WTC11 (cell line): ENCODE data around the gene CHTF18.

ENCODE experiments used
- CREM ChIP-seq: sonication (generic); formaldehyde crosslinking; IDR thresholded peaks from 2 replicates; pipeline ENCODE4 v1.8.1; 2022; ENCODE audit warnings: mild to moderate bottlenecking, missing genetic modification reagents, moderate library complexity
- CTCF ChIP-seq: fragments of 200-600 bp; IDR thresholded peaks from 2 replicates; pipeline ENCODE4 v1.8.0; 2022; ENCODE audit warnings: antibody characterized with exemption
- TF ChIP-seq, protein P1 (sequence below): sonication (generic); formaldehyde crosslinking; conservative IDR thresholded peaks from 2 replicates; pipeline ENCODE4 v1.8.1; 2022; ENCODE audit warnings: mild to moderate bottlenecking, missing genetic modification reagents
- TF ChIP-seq, protein P2 (sequence below): sonication (generic); formaldehyde crosslinking; IDR thresholded peaks from 2 replicates; pipeline ENCODE4 v1.8.0; 2022; ENCODE audit warnings: mild to moderate bottlenecking, missing genetic modification reagents
- TF ChIP-seq, protein P3 (sequence below): sonication (generic); formaldehyde crosslinking; IDR thresholded peaks from 2 replicates; pipeline ENCODE4 v1.8.0; 2022; ENCODE audit warnings: missing genetic modification reagents

DNA sequence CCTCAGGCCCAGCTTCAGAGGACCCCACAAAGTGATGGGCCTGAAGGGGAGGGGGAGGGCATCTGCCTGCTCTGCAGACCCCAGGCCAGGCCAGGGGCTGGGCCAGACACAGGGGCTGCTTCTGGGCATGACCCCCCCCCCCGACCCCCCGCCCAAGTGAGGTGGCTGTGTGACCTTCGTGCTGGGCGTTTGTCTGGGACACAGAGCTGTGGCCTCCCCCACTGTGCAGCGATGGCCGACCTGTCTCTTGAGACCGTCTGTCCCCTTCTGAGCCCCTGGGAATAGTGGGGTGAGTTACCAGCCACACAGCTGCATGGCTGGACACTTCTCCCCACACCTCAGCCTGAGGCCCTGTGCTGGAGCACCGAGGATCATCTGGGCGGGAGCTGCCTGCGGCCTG is 47.0 kb downstream of the CHTF18 start:
- TF ChIP-seq, protein P1, sequence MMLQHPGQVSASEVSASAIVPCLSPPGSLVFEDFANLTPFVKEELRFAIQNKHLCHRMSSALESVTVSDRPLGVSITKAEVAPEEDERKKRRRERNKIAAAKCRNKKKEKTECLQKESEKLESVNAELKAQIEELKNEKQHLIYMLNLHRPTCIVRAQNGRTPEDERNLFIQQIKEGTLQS (CRISPR knock-in tag): no peak
- TF ChIP-seq, protein P2, sequence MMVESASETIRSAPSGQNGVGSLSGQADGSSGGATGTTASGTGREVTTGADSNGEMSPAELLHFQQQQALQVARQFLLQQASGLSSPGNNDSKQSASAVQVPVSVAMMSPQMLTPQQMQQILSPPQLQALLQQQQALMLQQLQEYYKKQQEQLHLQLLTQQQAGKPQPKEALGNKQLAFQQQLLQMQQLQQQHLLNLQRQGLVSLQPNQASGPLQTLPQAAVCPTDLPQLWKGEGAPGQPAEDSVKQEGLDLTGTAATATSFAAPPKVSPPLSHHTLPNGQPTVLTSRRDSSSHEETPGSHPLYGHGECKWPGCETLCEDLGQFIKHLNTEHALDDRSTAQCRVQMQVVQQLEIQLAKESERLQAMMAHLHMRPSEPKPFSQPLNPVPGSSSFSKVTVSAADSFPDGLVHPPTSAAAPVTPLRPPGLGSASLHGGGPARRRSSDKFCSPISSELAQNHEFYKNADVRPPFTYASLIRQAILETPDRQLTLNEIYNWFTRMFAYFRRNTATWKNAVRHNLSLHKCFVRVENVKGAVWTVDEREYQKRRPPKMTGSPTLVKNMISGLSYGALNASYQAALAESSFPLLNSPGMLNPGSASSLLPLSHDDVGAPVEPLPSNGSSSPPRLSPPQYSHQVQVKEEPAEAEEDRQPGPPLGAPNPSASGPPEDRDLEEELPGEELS (CRISPR knock-in tag): no peak
- TF ChIP-seq CREM (CRISPR knock-in tag) (no peak), CTCF (no peak)
- TF ChIP-seq, protein P3, sequence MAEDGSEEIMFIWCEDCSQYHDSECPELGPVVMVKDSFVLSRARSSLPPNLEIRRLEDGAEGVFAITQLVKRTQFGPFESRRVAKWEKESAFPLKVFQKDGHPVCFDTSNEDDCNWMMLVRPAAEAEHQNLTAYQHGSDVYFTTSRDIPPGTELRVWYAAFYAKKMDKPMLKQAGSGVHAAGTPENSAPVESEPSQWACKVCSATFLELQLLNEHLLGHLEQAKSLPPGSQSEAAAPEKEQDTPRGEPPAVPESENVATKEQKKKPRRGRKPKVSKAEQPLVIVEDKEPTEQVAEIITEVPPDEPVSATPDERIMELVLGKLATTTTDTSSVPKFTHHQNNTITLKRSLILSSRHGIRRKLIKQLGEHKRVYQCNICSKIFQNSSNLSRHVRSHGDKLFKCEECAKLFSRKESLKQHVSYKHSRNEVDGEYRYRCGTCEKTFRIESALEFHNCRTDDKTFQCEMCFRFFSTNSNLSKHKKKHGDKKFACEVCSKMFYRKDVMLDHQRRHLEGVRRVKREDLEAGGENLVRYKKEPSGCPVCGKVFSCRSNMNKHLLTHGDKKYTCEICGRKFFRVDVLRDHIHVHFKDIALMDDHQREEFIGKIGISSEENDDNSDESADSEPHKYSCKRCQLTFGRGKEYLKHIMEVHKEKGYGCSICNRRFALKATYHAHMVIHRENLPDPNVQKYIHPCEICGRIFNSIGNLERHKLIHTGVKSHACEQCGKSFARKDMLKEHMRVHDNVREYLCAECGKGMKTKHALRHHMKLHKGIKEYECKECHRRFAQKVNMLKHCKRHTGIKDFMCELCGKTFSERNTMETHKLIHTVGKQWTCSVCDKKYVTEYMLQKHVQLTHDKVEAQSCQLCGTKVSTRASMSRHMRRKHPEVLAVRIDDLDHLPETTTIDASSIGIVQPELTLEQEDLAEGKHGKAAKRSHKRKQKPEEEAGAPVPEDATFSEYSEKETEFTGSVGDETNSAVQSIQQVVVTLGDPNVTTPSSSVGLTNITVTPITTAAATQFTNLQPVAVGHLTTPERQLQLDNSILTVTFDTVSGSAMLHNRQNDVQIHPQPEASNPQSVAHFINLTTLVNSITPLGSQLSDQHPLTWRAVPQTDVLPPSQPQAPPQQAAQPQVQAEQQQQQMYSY (CRISPR knock-in tag): no peak
